Kidney glomerular epithelial cell (primary cell): ENCODE measurements around the gene DNAJB1.

ENCODE experiments used
- DNase-seq: peaks from one replicate; lab custom pipeline; 2025; lab: John Stamatoyannopoulos, UW

DNAJB1 gene

DNA sequence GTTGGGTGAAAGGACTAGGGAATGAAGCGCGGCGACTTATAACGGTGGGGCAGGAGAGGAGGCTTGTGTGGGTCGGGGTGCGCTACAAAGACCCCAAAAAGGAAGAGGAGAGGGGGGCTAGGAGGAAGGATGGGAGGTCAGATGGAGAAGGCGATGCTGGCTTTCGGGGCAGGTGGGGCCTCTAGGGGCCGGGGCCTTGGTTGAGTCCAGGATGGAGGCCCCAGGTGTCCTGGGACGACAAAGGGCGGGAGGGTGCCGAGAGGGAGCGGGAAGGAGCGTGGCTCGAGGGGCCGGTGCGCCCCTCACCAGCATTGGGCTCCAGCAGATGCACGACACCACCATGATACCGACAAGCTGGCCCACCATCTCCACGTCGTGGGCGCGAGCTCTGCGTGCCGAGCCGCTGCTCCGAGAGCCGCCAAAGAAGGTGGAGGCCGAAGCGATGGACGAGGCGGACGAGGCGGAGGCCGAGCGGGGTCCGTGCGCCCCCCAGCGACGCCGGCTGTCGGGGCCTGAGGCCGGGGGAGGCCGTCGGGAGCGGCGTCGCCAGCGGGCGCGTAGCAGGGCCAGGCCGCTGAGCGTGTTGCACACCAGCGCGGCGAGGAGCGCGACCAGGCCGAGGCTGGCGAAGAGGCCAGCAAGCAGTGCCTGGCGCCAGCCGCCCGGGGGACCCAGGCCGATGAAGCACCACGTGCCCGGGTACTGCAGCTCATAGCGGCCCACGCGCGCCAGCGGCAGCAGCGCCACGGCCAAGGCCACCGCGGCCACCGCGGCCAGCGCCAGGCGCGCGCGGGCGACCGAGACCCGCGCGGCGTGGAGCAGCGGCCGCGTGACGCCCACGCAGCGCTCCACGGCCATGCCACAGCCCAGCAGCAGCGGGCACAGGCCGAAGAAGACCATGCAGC is 44.9 kb downstream of the DNAJB1 start:
- DNase-seq: no peak

DNA sequence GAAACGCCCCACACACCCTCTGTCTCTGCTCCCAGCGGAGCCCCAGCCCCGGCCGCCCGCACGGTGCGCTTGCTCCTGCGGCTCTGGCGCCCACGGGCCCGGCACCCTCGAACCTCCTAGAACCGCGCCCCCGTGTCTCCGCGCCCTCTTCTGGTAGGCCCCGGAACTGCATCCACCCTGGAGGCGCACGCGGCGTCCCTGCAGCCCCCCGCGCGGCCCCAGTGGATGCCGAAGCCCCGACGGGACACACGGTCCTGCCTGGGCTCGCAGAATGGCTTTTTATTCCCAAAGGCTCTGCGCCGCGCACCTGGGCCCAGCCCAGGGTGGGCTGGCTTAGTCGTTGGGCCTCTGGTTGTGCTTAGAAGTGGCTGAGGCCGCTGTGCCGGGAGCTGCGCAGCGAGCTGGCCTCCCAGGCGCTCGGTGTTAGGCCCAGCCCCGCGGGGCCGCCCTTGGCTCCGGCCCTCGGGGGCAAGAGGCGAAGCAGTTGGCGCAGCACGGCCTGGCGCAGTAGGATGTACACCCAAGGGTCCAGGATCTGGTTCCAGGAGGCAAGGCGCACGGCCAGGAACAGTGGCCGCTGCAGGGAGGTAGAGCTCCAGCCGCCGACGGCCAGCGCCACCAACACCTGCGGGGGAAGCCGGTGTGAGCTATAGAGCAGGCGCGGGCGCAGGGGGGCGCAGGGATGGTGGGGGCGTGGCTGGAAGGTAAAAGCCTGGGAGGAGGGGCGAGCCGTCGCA is 45.8 kb downstream of the DNAJB1 start:
- no peak for DNase-seq

DNA sequence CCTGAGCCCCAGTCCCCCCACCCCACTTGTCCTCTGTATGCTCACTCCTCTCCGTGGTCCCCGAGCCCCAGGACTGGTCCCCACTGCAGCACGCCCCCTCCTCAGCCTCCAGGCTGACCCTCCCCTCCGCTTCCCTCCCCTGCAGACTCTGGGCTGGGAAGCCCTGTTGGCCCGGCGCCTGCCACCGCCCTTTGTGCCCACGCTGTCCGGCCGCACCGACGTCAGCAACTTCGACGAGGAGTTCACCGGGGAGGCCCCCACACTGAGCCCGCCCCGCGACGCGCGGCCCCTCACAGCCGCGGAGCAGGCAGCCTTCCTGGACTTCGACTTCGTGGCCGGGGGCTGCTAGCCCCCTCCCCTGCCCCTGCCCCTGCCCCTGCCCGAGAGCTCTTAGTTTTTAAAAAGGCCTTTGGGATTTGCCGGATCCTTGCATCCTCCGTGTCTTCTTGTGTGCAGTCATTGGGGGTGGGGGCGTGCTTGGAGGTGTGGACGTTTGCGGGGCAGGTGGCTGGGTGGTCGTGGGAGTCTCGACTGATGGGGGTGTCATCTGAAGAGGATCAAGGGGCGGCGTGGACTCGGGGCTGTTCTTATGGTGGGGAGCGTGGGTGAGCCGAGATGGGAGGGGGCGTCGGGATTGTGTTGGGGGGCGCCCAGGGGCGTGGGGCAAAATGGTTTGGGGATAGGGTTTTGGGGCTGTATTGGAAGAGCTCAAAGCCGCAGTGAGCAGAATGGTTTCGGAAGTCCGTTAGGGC is 46.6 kb downstream of the DNAJB1 start:
- DNase-seq: no peak

DNA sequence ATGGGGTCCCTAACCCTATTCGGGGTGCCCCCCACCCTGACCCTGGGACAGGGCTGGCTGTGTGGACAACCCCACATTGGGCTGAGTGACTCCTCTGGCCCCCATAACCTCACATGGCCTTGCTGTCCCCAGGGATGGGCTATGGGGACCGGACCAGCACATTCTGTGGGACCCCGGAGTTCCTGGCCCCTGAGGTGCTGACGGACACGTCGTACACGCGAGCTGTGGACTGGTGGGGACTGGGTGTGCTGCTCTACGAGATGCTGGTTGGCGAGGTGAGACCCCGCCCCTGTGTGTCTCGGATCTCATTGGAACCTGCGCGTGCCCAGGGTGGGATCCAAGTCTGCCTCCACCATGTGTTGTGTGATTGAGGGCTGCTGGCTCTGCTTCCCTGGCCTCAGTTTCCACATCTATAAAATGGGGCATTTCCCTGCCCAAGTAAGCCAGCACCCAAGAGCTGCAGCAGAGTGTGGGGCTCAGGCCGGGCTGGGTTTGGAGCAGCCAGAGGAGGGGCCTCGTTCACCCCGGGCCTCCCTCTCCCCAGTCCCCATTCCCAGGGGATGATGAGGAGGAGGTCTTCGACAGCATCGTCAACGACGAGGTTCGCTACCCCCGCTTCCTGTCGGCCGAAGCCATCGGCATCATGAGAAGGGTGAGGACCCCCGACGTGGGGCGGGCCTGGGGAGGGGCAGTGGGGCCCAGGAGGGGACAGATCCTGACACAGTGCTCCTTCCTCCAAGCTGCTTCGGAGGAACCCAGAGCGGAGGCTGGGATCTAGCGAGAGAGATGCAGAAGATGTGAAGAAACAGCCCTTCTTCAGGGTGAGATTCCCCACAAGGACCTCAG is 47.9 kb downstream of the DNAJB1 start:
- DNase-seq: no peak

DNA sequence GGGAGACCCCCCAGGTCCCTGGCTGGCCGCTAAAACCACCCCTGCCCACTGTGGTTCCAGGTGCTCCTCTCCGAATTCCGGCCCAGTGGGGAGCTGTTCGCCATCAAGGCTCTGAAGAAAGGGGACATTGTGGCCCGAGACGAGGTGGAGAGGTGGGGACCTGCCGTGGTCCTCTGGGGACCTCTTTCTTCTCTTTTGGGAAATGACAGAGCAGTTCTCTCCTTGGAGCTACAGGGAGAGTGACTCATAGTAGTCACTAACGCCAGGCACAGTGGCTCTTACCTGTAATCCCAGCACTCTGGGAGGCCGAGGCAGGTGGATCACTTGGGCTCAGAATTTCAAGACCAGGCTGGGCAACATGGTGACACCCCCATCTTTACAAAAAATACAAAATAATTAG is 50.4 kb downstream of the DNAJB1 start:
- no peak for DNase-seq

DNA sequence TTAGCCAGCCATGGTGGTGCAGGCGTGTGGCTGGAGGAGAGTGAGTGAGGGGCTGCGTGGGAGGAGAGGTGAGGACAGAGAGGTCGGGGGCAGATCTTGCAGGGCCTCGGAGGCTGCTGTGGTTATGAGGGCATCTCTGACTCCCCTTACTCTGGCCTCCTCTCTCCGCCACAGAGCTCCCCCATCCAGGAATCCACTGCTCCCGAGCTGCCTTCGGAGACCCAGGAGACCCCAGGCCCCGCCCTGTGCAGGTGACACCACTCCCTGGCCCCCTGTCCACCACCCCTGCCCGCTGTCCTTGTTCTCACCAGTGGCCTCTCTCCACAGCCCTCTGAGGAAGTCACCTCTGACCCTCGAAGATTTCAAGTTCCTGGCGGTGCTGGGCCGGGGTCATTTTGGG is 50.8 kb downstream of the DNAJB1 start:
- DNase-seq: no peak
